H9 (cell line): ENCODE results near the gene LAMA3. TPM values are rescaled to one million over a fixed set of nuclear protein-coding genes. Genes with fewer than 3 reads are reported as not detected.

ENCODE experiments used
- DNase-seq: peaks from one replicate; pipeline ENCODE4 v3.0.0-alpha.2; 2017
- H2AFZ ChIP-seq: one replicate; pipeline ENCODE4 v1.6.1; 2013; ENCODE audit warnings: mild to moderate bottlenecking, low read length, control low read depth, moderate library complexity
- H2AK5ac ChIP-seq: 2 replicates; pipeline ENCODE4 v1.6.1; 2013; ENCODE audit warnings: low read length, control low read depth, mixed read lengths; ENCODE audit not compliant: insufficient read length
- H2BK120ac ChIP-seq: one replicate; pipeline ENCODE4 v1.6.1; 2013; ENCODE audit warnings: low read depth, mild to moderate bottlenecking, low read length, control low read depth, inconsistent platforms; ENCODE audit not compliant: poor library complexity, severe bottlenecking
- H2BK12ac ChIP-seq: 2 replicates; pipeline ENCODE4 v1.6.1; 2013; ENCODE audit warnings: low read length, control low read depth, mixed read lengths, low read depth; ENCODE audit not compliant: insufficient read length
- H2BK15ac ChIP-seq: 2 replicates; pipeline ENCODE4 v1.6.1; 2013; ENCODE audit warnings: low read depth, low read length, control low read depth
- H2BK20ac ChIP-seq: one replicate; pipeline ENCODE4 v1.6.1; 2013; ENCODE audit warnings: low read depth, mild to moderate bottlenecking, low read length, control low read depth, inconsistent platforms; ENCODE audit not compliant: poor library complexity, severe bottlenecking
- H2BK5ac ChIP-seq: 2 replicates; pipeline ENCODE4 v1.6.1; 2013; ENCODE audit warnings: low read length, control low read depth, mixed read lengths; ENCODE audit not compliant: insufficient read length
- H3K14ac ChIP-seq: 2 replicates; pipeline ENCODE4 v1.6.1; 2013; ENCODE audit warnings: low read length, control low read depth; ENCODE audit not compliant: insufficient read depth
- H3K18ac ChIP-seq: 2 replicates; pipeline ENCODE4 v1.6.1; 2013; ENCODE audit warnings: low read depth, mild to moderate bottlenecking, mixed read lengths, low read length, control low read depth; ENCODE audit not compliant: insufficient read length
- H3K23ac ChIP-seq: 2 replicates; pipeline ENCODE4 v1.6.1; 2013; ENCODE audit warnings: low read length, control low read depth, mixed read lengths, low read depth; ENCODE audit not compliant: insufficient read length
- H3K23me2 ChIP-seq: 2 replicates; pipeline ENCODE4 v1.6.1; 2013; ENCODE audit warnings: low read depth, mild to moderate bottlenecking, mixed read lengths, low read length, control low read depth; ENCODE audit not compliant: insufficient read length, poor library complexity, severe bottlenecking
- H3K27ac ChIP-seq: 2 replicates; pipeline ENCODE4 v1.5.1; 2013; ENCODE audit warnings: low read length, control low read depth, mixed read lengths, low read depth; ENCODE audit not compliant: insufficient read length
- H3K27me3 ChIP-seq: 2 replicates; pipeline ENCODE4 v1.6.1; 2013; ENCODE audit warnings: low read length, control low read depth, inconsistent platforms; ENCODE audit not compliant: insufficient read depth
- H3K4ac ChIP-seq: 2 replicates; pipeline ENCODE4 v1.6.1; 2013; ENCODE audit warnings: low read depth, mild to moderate bottlenecking, control low read depth, inconsistent platforms, low read length, moderate library complexity
- H3K4me1 ChIP-seq: 2 replicates; pipeline ENCODE4 v1.6.1; 2013; ENCODE audit warnings: low read length, control low read depth, inconsistent platforms; ENCODE audit not compliant: insufficient read depth
- H3K4me2 ChIP-seq: 2 replicates; pipeline ENCODE4 v1.6.1; 2013; ENCODE audit warnings: low read length, control low read depth, mixed read lengths; ENCODE audit not compliant: insufficient read length, insufficient read depth
- H3K56ac ChIP-seq: 2 replicates; pipeline ENCODE4 v1.6.1; 2013; ENCODE audit warnings: low read depth, mild to moderate bottlenecking, mixed read lengths, low read length, control low read depth; ENCODE audit not compliant: insufficient read length
- H3K79me1 ChIP-seq: 2 replicates; pipeline ENCODE4 v1.6.1; 2013; ENCODE audit warnings: low read depth, mild to moderate bottlenecking, moderate library complexity, low read length, control low read depth, inconsistent platforms; ENCODE audit not compliant: insufficient read depth, poor library complexity, severe bottlenecking
- H3K79me2 ChIP-seq: 2 replicates; pipeline ENCODE4 v1.6.1; 2013; ENCODE audit warnings: low read length, control low read depth, inconsistent platforms; ENCODE audit not compliant: insufficient read depth
- H3K9ac ChIP-seq: 2 replicates; pipeline ENCODE4 v1.6.1; 2013; ENCODE audit warnings: low read length, control low read depth, mixed read lengths; ENCODE audit not compliant: insufficient read length; ENCODE audit errors: extremely low read depth
- H3K9me3 ChIP-seq: one replicate; pipeline ENCODE4 v1.6.1; 2013; ENCODE audit warnings: low read depth, low read length, inconsistent platforms; ENCODE audit not compliant: control insufficient read depth
- H3T11ph ChIP-seq: one replicate; pipeline ENCODE4 v1.6.1; 2013; ENCODE audit warnings: mild to moderate bottlenecking, low read length, control low read depth, inconsistent platforms
- H4K20me1 ChIP-seq: one replicate; pipeline ENCODE4 v1.6.1; 2013; ENCODE audit not compliant: control insufficient read depth, insufficient read length, insufficient read depth
- H4K5ac ChIP-seq: 2 replicates; pipeline ENCODE4 v1.6.1; 2013; ENCODE audit warnings: low read depth, mild to moderate bottlenecking, mixed read lengths, low read length, control low read depth; ENCODE audit not compliant: insufficient read length
- H4K8ac ChIP-seq: replicated peaks from 2 replicates; pipeline ENCODE4 v1.6.1; 2013; ENCODE audit warnings: low read length, control low read depth, mixed read lengths, low read depth; ENCODE audit not compliant: insufficient read length
- H4K91ac ChIP-seq: 2 replicates; pipeline ENCODE4 v1.6.1; 2013; ENCODE audit warnings: low read depth, mild to moderate bottlenecking, moderate library complexity, mixed read lengths, low read length, control low read depth; ENCODE audit not compliant: insufficient read length
- H3K27ac Mint-ChIP-seq, 3 experiments: 2 replicates in 2 of 3; 3 replicates in 1 of 3; pipeline ENCODE4 v1.8.0; 2020 to 2021; ENCODE audit warnings: mixed read lengths in 3 of 3, mild to moderate bottlenecking in 1 of 3, moderate library complexity in 1 of 3
- H3K27me3 Mint-ChIP-seq: 2 replicates; pipeline ENCODE4 v1.8.0; 2021; ENCODE audit warnings: low read depth, mild to moderate bottlenecking, moderate library complexity, mixed read lengths
- H3K36me3 Mint-ChIP-seq, 3 experiments: 2 replicates in 2 of 3; 3 replicates in 1 of 3; pipeline ENCODE4 v1.8.0; 2020 to 2021; ENCODE audit warnings: low read depth in 3 of 3, mixed read lengths in 3 of 3; ENCODE audit not compliant: insufficient read depth in 1 of 3
- H3K4me1 Mint-ChIP-seq, 2 experiments: 2 replicates each; pipeline ENCODE4 v1.8.0; 2020; ENCODE audit warnings: mixed read lengths in 2 of 2
- H3K4me3 Mint-ChIP-seq, 2 experiments: 2 replicates in 1 of 2; 3 replicates in 1 of 2; pipeline ENCODE4 v1.8.0; 2020 to 2021; ENCODE audit warnings: mild to moderate bottlenecking in 2 of 2, mixed read lengths in 2 of 2, moderate library complexity in 1 of 2
- H3K9me3 Mint-ChIP-seq, 2 experiments: 2 replicates in 1 of 2; 3 replicates in 1 of 2; pipeline ENCODE4 v1.8.0; 2020; ENCODE audit warnings: mild to moderate bottlenecking in 2 of 2, mixed read lengths in 2 of 2, moderate library complexity in 1 of 2
- WGBS: extraction: QIAGEN DNeasy Blood & Tissue Kit; methylation state at CpG from one replicate; pipeline ENCODE4 v1.1.7; 2013; ENCODE audit warnings: missing lambda C conversion rate, low lambda C conversion rate, mixed read lengths; ENCODE audit not compliant: insufficient read length; ENCODE audit errors: extremely low coverage; 5-methylcytosine and 5-hydroxymethylcytosine counted together
- total RNA-seq: library from RNA; stranded (reverse); gene quantifications from 2 replicates; pipeline ENCODE4 v1.2.1, GENCODE V29; 2021
- TF ChIP-seq, protein P1 (sequence below): fragments of 200-600 bp; sonication (generic); conservative IDR thresholded peaks from 3 replicates; pipeline ENCODE4 v1.8.0; 2021; ENCODE audit warnings: antibody characterized with exemption, mild to moderate bottlenecking

The LAMA3 gene
- total RNA-seq, 1 experiment from 2014 or later = 0.33 TPM

DNA sequence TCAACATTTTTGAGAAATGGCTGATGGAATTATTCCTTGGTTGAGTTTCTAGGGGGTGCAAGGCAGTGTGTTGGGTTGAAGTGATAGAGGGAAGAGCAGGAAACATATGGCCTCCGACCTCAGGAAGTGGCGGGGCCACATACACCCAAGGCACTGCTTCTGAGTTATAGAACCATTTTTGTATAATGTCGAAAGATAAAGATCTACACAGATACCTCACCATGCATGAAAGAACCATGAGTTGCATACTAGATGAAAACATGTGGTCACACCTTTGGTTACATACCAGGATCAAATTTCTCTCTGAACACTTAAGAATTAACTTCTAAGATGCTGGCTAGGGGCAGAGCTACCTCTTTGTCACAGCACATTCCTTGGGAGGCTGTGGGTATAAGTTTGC, 23.2 kb downstream of the LAMA3 start:
- Histone ChIP-seq H3K4ac (no peak overlapping the region), H2BK5ac (no peak overlapping the region)
- no CpG with 5 or more reads among the region's 3 CpGs for WGBS

More for the DNA sequence above, 23.2 kb downstream of the LAMA3 start:
- Histone ChIP-seq H2AFZ (no peak overlapping the region), H2BK20ac (no peak overlapping the region), H2BK15ac (no peak overlapping the region), H3K27ac (no peak overlapping the region), H3K23me2 (no peaks in the 10 kb centered on the region), H3K23ac (no peak overlapping the region), H3K9ac (no peak overlapping the region), H3K9me3 (no peaks in the 10 kb centered on the region), H3K27me3 (no peaks in the 10 kb centered on the region), H2BK120ac (no peak overlapping the region), H4K20me1 (no peaks in the 10 kb centered on the region), H3K79me1 (no peaks in the 10 kb centered on the region), H3K18ac (no peak overlapping the region), H4K5ac (no peak overlapping the region), H2AK5ac (no peak overlapping the region), H4K8ac (no peak overlapping the region), H4K91ac (no peak overlapping the region), H3T11ph (no peak overlapping the region), H3K4me2 (no peak overlapping the region), H3K56ac (no peak overlapping the region), H2BK12ac (no peak overlapping the region), H3K14ac (no peak overlapping the region), H3K4me1 (peaks cover 3% of the 10 kb centered on the region; the same call in 1 of the 2 replicates), H3K79me2 (no peaks in the 10 kb centered on the region)
- no peak for DNase-seq
- Mint-ChIP-seq H3K27ac (no peak overlapping the region), H3K9me3 (no peaks in the 10 kb centered on the region), H3K4me3 (no peak overlapping the region), H3K4me1 (peaks cover 6 to 7% of the 10 kb centered on the region in 2 experiments), H3K27me3 (no peaks in the 10 kb centered on the region), H3K36me3 (no peaks in the 10 kb centered on the region)
- TF ChIP-seq, protein P1, sequence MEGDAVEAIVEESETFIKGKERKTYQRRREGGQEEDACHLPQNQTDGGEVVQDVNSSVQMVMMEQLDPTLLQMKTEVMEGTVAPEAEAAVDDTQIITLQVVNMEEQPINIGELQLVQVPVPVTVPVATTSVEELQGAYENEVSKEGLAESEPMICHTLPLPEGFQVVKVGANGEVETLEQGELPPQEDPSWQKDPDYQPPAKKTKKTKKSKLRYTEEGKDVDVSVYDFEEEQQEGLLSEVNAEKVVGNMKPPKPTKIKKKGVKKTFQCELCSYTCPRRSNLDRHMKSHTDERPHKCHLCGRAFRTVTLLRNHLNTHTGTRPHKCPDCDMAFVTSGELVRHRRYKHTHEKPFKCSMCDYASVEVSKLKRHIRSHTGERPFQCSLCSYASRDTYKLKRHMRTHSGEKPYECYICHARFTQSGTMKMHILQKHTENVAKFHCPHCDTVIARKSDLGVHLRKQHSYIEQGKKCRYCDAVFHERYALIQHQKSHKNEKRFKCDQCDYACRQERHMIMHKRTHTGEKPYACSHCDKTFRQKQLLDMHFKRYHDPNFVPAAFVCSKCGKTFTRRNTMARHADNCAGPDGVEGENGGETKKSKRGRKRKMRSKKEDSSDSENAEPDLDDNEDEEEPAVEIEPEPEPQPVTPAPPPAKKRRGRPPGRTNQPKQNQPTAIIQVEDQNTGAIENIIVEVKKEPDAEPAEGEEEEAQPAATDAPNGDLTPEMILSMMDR = no peak
